Left ventricle myocardium superior (tissue), 1 donor: ENCODE data around the gene SLC2A13. TPM values are rescaled to one million over a fixed set of nuclear protein-coding genes. Genes with fewer than 3 reads are reported as not detected.
"Not testable (repeated sequence)": the region's sequence is repeated elsewhere in the genome, so short reads cannot be mapped to it uniquely, and the experiment has no call there.

Source experiments
- ATAC-seq: fragments of 200-7000 bp; cut with Tn5 transposase; one replicate; pipeline ENCODE4 v1.9.1; 2020; ENCODE audit warnings: mild to moderate bottlenecking, moderate library complexity
- DNase-seq: peaks from one replicate; pipeline ENCODE4 v3.0.0-alpha.2; 2020
- intact Hi-C: fragments of 100-400 bp; cut with micrococcal nuclease; formaldehyde crosslinking; loops from one replicate; pipeline ENCODE4 v1.11.0; 2022
- total RNA-seq: library from RNA; stranded (reverse); fragmentation: NEBNext Ultra II Directional; extraction: Animal tissue kit (Norgen Biotek cat#: 25700); gene quantifications from one replicate; pipeline ENCODE4 v1.2.1, GENCODE V29; 2021
- donor health status: DM: no; HTN: yes; CAD: no; lungs with severe emphysema.

SLC2A13 gene
- total RNA-seq, 1 donor from 2014 or later: 6.2 TPM

DNA sequence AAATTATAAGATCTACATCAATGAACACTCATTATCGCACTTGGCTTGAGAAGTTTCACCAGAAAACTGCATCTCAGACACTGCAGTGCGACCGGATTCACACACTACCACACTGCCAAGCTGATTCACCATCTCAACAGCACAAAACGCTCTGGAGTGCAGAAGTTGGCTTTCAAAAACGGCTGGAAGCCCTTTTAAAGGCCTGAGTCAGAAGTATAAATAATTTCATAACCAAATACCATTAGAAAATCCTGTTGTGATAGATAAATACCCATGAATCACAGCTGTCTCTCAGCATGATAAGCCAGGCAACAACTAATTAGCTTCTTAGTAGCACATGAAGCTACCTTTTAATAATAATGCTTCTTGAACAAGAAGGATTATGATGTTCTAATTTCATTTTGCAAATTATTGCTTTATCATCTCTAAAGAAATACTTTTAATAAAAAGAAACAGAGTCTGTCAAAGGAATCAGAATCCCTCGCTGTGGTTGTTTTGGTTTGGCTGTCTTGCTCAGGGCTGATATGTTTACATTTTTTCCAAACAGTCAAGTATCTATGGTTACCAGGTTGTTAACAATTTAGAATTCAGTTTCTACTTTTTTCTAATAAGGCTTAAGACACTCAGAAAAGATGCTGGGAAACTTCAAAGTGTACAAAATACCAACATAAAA lies 51.2 kb downstream of the SLC2A13 start:
- intact Hi-C loops: no loop called here
- peak; percentile 84 for ATAC-seq
- peak; percentile 30 for DNase-seq

DNA sequence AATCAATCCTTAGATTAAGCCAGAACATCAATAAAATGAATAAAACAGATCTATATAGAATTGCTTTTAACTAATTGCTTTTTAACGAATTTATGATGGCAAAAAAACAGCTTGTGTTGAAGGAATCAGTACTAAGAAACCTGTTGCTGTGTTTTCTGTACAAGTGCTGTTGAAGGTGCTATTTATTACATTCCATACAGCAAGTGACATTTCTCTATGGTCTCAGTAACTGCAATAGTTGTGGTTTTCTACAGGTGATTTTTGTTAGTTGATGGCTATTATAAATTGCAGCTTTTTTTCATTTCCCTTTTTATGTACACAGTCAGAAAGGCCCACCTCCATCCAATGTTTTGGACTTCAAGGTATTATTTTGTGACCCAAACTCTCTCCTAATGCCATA lies 56.6 kb downstream of the SLC2A13 start:
- ATAC-seq (no peak), DNase-seq (no peak)
- intact Hi-C loops: no loop called here

DNA sequence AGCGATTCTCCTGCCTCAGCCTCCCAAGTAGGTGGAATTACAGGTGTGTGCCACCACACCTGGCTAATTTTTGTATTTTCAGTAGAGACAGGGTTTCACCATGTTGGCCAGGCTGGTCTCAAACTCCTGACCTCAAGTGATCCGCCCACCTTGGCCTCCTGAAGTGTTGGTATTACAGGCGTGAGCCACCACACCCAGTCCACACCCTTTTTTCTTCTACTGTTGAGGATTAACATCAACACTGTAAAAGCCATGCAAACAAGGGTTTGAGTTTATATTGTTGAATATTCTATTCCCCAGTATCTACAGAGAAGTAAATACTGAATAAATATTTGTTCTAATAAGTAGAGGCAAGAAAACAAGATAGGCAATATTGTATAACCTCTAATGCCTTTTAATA lies 58.9 kb downstream of the SLC2A13 start:
- intact Hi-C loops, DNase-seq, ATAC-seq: not testable (repeated sequence)

DNA sequence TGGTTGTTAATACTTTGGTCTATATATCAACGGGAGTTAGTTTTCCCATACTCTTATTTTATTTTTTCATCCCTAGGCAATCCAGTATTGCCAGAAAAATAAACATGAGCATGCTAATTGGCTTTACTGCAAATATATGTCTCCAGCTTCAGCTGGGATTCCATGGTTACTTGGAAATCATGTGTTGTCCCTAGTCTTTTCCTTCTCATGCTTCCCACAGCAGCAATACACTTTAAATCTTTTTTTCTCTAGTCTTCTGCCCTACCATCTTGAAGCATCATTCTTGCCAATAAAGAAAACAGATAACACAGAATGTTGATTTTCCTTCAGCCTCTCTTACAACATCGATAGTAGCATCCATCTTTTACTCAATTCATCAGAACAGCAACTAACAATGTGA lies 60.2 kb downstream of the SLC2A13 start:
- intact Hi-C loops: no loop called here
- ATAC-seq: no peak
- no peak for DNase-seq

DNA sequence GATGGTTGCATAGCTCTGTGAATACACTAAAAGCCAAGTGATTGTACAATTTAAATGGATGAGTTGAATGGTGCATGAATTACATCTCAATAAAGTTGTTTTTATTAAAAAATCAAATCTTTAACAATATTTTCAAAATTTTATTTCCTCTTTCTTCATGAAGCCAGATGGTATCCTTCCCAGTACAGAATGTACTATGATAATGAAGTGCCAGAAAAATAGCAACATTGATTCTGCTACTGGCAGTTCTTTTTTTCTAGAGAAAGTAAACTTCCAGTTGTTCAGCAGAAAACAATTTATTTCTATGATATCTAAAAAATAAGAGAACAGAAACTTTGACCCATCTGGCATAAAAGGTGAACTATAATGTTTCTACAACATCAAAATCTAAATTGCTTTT lies 61.5 kb downstream of the SLC2A13 start:
- no peak for DNase-seq
- ATAC-seq: peak; percentile 48
- intact Hi-C loops: no loop called here

DNA sequence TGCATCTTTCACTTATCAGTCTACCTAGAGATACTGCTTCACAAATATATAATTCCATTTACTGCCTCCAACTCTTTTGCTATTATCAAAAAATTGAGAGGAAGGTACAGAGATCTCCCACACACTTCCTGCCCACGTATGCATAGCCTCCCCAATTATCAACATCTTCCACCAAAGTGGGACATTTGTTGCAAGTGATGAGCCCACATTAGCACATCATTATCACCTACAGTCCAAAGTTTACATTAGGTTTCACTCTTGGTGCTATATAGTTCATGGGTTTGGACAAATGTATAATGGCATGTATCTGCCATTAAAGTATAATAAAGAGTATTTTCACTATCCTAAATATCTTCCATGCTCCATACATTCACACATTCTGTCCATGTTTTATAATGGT lies 66.3 kb downstream of the SLC2A13 start:
- ATAC-seq (no peak), DNase-seq (no peak)
- intact Hi-C loops: no loop called here

DNA sequence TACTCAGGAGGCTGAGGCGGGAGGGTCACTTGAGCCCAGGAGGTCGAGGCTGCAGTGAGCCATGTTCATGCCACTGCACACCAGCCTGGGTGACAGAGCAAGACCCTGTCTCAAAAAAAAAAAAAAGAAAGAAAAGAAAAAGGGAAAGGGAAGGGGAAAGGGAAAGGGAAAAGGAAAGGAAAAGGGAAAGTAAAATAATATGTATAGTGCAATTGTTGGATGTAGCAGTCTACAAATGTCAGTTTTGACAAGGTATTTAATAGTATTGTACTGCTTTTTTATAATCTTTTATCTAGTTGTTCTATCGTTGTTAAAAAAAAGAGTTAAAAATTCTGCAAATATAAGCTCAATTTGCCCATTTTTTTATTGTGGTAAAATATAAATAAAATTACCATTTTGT lies 67.3 kb downstream of the SLC2A13 start:
- DNase-seq: no peak
- no peak for ATAC-seq
- intact Hi-C loops: no loop called here

DNA sequence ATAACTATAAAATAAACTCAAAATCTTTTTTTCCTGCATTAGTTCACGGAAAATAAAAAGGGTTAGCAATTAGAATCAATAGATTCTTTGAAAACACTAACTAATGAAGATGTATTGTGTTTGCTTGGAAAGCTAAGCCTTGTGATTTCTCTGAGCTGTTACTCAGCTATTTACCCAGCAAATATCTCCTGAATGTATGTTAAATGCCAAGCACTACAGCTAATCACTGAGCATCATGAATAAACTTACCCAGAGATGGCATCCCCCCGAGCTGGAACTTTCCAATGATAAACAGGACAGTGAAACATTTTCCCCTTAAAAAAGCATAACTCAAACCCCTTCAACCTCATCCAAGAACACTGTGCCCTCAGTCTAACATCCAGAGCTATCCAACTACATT lies 71.2 kb downstream of the SLC2A13 start:
- intact Hi-C loops: no loop called here
- DNase-seq: no peak
- no peak for ATAC-seq

DNA sequence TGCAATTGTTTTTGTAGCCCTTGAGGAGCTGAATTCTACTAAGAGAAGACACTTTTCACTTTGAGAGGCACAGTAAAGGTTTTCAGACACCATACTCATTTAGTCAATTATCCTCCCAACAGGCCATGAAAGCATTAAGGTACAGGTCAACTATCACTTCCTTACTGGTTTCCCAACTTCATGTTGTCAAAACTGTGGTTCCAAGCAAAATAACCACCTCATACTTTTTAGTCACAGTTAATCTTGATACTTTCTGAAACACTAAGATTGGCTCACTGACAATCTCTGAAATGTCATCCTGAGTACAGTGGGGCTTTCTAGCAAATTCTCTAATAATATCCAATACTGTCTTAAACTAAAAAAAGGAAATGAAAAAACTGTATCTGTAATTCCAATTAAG lies 71.7 kb downstream of the SLC2A13 start:
- intact Hi-C loops: no loop called here
- DNase-seq (no peak), ATAC-seq (no peak)

DNA sequence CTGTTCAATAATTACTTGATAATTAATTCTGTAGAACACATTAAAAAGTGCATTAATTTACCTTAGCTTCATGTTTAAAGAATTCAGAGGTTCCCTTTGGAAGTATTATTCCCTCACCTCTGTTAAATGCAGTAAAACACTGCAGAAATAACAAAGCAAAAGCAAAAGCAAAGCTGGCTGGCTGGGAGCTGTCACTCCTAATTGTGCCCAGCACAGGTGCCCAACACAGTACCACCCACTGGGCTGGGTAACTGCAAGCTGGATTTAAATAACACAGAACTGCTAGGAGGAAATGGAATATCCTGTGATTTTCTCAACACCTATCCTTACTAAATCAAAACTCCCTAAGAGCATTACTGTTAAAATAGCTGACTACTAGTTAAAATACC lies 72.6 kb downstream of the SLC2A13 start:
- intact Hi-C loops: no loop called here
- DNase-seq (no peak), ATAC-seq (peak; percentile 60)

DNA sequence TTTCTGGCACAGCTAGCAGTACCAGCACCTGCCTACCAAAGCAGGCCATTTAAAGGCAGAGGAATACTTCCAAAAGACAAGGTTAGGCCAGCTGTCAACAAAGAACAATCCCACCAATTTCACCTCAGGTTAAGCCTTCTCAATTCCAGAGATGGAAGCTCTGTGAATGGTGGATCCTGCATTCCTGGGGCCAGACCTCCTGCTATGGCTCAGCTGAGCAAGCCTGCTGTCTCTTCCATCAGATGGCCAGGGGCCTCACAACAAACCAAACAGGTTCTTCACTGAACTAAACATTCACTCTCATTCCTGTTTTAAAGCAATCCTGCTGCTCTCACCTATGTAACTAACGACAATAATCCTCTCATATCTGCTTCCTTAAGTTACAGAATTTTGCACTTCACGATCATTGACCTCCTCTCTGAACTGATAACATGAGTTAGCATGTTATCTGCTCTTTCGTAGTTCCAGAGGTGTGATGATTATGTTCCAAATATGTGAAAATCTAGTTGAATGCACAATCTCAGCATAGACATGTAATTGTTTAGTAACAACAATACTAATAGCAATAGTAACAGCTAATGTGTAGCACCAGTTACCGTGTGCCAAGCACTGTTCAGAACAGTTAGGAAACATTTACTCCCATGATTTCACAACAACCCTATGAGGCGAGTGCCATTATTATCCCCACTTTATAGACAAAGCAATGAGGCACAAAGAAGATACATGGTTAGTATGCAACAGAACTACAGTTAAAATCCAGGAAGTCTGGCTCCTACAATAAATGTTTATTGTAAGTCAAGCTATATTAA lies 73.2 kb downstream of the SLC2A13 start:
- intact Hi-C loops: no loop called here
- DNase-seq: no peak
- peak; percentile 74 for ATAC-seq

DNA sequence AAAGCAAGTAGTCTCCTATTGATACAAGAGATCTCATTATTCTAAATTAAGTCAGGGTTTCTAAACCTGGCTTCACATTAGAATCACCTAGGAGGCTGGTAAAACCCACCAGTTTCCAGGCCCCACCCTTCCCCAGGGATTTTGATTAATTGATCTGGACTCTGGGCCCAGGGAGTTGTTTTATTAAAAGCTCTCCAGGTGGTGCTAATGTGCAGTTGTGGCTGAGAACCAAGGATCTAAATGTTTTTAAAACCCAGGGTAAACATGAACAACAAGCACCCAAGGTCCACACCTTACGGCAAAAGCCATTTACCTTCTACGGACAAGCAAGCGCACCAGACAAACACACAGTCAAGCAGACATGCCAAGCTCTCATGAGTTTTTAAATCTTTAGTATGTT lies 73.9 kb downstream of the SLC2A13 start:
- intact Hi-C loops: no loop called here
- ATAC-seq (peak; percentile 30), DNase-seq (no peak)

DNA sequence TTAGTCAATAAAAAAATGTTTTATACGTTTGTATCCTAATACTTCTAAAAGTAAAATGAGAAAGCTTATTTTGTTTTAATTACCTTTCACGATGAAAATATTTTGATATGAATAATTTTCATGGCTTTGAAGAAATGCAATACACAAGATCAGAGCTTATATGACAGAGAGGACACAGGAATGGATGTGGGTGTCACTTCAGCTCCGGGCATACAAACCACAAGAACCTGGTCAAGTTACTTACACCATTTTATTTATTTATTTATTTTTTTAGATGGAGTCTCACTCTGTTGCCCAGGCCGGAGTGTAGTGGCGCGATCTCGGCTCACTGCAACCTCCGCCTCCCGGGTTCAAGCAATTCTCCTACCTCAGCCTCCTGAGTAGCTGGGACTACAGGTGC lies 74.9 kb downstream of the SLC2A13 start:
- ATAC-seq, intact Hi-C loops, DNase-seq: not testable (repeated sequence)

DNA sequence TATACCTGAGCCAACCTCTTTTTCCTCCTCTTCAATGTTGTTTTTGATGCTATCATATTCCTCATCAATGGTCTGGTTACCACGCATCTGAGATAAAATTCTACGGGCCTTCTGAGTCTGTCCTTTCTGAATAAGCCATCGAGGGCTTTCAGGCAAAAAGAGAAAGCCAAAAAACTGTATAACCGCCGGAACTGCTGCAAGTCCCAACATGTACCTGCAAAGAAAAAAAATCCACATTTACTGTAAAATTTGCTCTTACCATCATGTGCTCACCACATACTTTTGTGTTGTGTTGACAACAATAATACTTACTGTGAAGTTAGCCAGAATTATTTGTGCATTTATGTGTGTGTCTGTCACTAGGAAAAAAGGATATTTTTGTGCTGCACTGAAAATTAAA lies 77.6 kb downstream of the SLC2A13 start:
- ATAC-seq: no peak
- intact Hi-C loops: no loop called here

DNA sequence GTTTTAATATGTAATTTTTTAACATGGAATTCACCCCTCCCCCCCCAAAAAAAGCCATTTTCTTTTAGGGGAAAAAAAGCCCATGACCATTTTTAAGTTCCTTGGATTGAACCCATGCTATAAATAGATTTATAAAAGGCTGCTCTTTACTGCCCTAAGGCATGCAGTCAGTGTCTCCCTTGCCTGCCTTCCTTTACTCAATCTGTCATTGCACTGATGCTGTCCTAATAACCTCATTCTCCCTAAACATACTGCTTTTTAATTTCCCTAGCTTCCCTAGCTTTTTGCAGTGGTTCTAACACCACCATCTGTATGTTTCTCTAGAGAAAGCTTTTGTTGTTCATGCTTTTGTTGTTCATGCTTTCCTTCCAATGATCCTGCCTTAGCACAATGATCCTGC lies 83.0 kb downstream of the SLC2A13 start:
- DNase-seq (no peak), ATAC-seq (no peak)
- intact Hi-C loops: no loop called here

More for the DNA sequence above, 77.6 kb downstream of the SLC2A13 start:
- DNase-seq: no peak

DNA sequence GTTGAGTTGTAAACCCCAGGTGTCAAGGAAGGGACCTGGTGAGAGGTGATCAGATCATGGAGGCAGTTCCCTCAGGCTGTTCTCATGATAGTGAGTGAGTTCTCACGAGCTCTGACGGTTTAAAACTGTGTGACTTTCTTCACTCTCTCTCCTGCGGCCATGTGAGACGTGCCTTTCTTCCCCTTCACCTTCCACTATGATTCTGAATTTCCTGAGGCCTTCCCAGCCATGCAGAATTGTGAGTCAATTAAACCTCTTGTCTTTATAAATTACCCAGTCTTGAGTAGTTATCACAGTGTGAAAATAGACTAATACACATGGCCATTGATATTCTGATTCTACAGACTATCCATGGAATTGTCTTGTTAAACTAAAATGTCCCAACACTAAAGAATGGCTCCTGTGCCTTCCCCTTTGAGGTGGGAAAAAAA lies 85.6 kb downstream of the SLC2A13 start:
- ATAC-seq (no peak), DNase-seq (no peak)
- intact Hi-C loops: no loop called here

DNA sequence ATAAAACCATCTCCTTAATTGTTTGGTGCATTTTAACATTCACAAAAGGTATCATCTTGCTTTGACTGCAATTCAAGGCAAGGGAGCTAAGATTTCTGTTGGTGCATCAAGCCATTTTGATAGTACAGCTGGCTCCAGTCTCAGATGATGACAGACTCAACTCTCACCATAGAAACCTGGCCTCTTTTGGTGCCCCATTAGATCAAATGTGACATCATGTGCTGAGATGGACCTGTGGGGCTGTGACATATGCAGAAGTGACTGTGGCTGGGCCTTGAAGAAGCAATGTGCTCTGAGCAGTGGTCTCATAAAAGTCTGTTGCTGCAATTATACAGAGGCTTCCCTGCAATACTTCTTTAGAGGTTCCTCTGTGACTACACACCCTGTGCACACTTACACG lies 88.4 kb downstream of the SLC2A13 start:
- intact Hi-C loops: no loop called here
- ATAC-seq (peak; percentile 24), DNase-seq (no peak)

DNA sequence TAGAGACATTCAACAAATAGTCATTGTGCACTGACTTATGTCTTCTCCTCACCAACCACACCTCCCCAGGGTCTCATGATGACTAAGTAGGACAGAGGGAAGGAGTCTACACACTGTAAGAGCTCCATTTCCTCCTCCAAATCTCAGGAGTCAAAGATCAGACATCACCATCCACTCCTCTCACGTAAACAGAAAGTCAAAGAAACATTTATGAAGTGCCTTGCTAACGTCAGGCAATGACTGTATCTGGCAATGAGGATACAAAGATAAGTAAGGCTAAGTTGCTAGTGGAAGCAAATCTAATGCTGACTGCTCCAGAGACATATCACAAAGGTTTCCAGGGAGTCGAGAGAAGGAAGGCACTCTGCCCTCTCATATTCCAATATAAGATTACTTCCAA lies 88.9 kb downstream of the SLC2A13 start:
- intact Hi-C loops: no loop called here
- DNase-seq: no peak
- ATAC-seq: peak; percentile 79

DNA sequence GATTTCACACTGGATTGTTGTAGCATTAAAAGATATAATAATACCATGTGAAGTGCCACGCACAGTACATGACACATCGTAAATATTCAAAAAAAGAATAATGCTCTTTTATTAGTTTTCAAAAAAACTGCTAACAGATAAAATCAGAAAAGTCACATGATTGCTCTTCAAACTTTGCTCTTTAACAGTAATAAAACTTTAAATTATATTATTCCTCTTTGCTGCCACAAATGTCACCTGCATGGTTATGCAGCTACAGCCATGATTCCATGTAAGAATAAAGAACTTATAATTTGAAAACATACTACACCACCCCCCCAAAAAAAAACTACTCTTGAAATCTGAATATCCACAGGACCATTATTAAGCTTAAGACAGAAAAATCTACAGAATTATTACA lies 90.0 kb downstream of the SLC2A13 start:
- ATAC-seq (no peak), DNase-seq (no peak)
- intact Hi-C loops: no loop called here

DNA sequence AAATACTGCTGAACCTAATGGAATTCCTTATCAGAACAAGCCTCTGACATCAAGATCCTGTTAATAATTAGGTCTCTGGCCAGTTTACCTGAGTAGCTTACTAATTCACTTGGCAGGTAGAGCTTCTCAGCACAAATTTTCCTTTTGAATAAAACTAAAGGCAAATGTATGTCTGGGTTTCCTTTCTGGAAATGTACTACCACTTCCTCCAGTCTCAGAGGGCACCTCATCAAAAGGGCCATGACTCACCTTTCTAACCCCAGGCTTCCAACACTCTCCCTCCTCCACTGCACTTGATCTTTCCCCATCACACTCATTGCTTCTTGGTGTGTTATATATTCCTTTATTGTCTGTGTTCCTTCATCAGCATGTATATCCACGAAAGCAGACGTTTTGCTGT lies 90.5 kb downstream of the SLC2A13 start:
- DNase-seq (no peak), ATAC-seq (no peak)
- intact Hi-C loops: no loop called here

DNA sequence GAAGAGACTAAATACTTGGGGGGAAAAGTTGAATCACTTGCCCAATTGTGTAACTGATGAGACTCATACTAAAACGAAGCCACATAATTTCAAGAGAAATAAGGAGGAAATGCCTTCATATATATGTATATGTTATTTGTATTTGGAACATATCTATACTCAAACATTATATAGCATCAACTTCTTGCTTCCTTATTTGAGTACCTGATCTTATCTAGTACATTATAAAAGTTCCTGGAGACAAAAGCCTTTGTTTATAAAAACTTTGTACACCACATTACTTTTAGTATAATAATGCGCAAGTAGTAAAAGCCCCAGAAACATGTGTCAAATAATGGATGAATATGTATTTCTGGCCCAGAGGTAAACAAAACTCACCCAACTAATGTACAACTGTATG lies 92.0 kb downstream of the SLC2A13 start:
- ATAC-seq: no peak
- no peak for DNase-seq
- intact Hi-C loops: no loop called here
